HG03097 (cell line): ENCODE measurements around the gene PCNX2.

Experiments
- ATAC-seq: cut with Tn5 transposase; IDR thresholded peaks from one replicate; pipeline ENCODE4 v1.9.1; 2021; ENCODE audit not compliant: unreplicated experiment, low FRiP score

The PCNX2 gene

GRCh38 chr1:232949636-232950196 lies 345.8 kb downstream of the PCNX2 start:
- ATAC-seq = no peak

GRCh38 chr1:232944347-232944746 lies 351.2 kb downstream of the PCNX2 start:
- ATAC-seq = no peak

- ATAC-seq = no peak
Observed at GRCh38 chr1:232943679-232944252, 351.8 kb downstream of the PCNX2 start.

- no peak for ATAC-seq
Observed at GRCh38 chr1:232942413-232943294, 352.9 kb downstream of the PCNX2 start.

GRCh38 chr1:232940262-232940661 lies 355.3 kb downstream of the PCNX2 start:
- no peak for ATAC-seq

GRCh38 chr1:232939748-232940147 lies 355.8 kb downstream of the PCNX2 start:
- no peak for ATAC-seq

GRCh38 chr1:232938926-232939325 lies 356.6 kb downstream of the PCNX2 start:
- ATAC-seq = no peak

- ATAC-seq = no peak
Observed at GRCh38 chr1:232937741-232938375, 357.7 kb downstream of the PCNX2 start.

- no peak for ATAC-seq
Observed at GRCh38 chr1:232936941-232937340, 358.6 kb downstream of the PCNX2 start.
